GM12875 (cell line): ENCODE data around the gene FKBP4.

Experiments
- H3K4me3 ChIP-seq: one replicate; pipeline ENCODE4 v1.5.1; 2011; ENCODE audit warnings: low read depth, low read length, control low read depth
- TF ChIP-seq, protein P1 (sequence below): IDR thresholded peaks from 2 replicates; pipeline ENCODE4 v1.5.1; 2011; ENCODE audit warnings: low read depth, mild to moderate bottlenecking, control low read depth, inconsistent platforms, low read length, moderate library complexity, borderline replicate concordance; ENCODE audit not compliant: insufficient read depth

Gene FKBP4

GRCh38 chr12:2803635-2804392 lies 9.0 kb downstream of the FKBP4 start:
- TF ChIP-seq, protein P1, sequence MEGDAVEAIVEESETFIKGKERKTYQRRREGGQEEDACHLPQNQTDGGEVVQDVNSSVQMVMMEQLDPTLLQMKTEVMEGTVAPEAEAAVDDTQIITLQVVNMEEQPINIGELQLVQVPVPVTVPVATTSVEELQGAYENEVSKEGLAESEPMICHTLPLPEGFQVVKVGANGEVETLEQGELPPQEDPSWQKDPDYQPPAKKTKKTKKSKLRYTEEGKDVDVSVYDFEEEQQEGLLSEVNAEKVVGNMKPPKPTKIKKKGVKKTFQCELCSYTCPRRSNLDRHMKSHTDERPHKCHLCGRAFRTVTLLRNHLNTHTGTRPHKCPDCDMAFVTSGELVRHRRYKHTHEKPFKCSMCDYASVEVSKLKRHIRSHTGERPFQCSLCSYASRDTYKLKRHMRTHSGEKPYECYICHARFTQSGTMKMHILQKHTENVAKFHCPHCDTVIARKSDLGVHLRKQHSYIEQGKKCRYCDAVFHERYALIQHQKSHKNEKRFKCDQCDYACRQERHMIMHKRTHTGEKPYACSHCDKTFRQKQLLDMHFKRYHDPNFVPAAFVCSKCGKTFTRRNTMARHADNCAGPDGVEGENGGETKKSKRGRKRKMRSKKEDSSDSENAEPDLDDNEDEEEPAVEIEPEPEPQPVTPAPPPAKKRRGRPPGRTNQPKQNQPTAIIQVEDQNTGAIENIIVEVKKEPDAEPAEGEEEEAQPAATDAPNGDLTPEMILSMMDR: no peak
- no peak overlapping the region for H3K4me3 ChIP-seq

DNA sequence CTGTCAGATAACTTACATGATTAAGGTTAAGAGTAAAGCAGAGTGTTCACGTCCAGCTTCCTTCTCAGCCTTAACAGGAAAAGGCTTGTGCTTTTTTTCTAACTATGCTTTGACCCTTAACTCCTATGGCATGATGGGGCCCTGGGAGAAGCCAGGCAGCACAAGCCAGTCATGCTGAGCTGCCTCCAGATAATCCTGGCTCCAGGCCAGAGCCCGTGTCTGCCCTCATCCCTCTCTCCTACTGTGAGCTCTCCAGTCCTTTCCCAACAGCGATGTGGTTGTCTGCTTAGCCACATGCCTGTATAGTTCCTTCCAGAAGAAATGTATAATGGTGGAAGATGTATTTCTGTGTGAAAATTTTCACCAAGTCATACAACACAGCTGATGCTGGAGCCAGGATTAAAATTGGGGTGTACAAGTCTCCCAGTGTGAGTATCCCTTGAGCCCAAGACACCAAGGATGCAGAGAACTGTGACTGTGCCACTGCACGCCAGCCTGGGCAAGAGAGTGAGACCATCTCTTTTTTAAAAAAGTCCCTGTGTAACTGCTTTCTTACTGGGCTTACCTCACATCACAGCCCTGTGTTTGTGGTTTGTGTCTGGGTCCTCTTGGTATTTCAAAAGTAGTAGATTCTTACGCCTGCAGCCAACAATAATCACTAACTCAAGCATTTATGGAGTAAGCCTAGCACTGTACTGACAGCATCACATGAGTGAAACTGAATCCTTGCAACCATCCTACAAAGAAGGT lies 9.8 kb downstream of the FKBP4 start:
- TF ChIP-seq, protein P1: no peak
- H3K4me3 ChIP-seq: no peak overlapping the region

DNA sequence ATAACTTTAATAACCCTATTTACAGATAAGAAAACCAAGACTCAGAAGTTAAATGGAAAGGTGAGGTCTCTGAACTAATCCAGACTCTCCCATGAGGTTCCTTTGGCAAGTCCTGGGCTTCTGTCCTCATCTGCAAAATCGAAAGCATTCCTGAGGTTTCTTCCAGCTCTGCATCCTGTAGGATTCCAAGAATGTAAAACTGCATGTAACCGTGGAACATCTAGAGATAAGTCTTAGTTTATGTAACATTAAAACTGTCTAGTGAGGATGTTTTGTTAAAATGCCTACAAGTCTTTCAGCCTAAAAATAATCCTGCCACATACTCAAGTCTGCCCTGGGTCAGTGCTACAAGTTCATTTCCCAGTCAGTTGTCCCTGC lies 10.4 kb downstream of the FKBP4 start:
- no peak overlapping the region for H3K4me3 ChIP-seq
- TF ChIP-seq, protein P1: no peak

GRCh38 chr12:2806700-2807099 lies 11.9 kb downstream of the FKBP4 start:
- no peak overlapping the region for H3K4me3 ChIP-seq
- TF ChIP-seq, protein P1: no peak

DNA sequence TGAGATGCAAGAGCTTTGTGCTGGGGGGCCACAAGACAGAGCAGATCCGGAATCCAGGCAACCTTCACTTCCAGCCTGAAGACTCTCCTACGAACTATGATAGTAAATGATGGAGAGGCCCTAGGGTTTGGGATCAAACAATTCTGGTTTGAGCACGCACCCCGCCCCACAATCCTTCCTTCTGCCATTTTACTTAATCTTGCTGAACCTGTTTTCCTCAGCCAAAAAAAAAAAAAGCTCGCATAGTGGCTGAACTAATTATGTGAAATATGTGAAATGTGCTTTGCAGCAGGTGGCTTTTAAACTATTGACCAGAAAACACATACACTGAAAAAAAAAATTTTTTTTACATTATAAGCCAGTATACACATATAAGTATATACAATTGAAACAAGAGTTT lies 17.0 kb downstream of the FKBP4 start:
- TF ChIP-seq, protein P1: no peak

GRCh38 chr12:2812290-2813213 lies 17.8 kb downstream of the FKBP4 start, which contains the start of gene ITFG2:
Gene ITFG2, plus strand, starts transcription at chr12:2812668. Its CDS starts 93 bp downstream, at chr12:2812761.
- TF ChIP-seq, protein P1: no peak
- peak within 1 kb of the TSS; percentile 64 for H3K4me3 ChIP-seq

More for the DNA sequence above, 17.0 kb downstream of the FKBP4 start:
- peak overlapping the region; percentile 64 for H3K4me3 ChIP-seq
